GM12872 (cell line): ENCODE results near the gene DOCK2.

ENCODE experiments used
- CTCF ChIP-seq: IDR thresholded peaks from 3 replicates; pipeline ENCODE4 v1.5.1; 2011; ENCODE audit warnings: low read depth, mild to moderate bottlenecking, low read length, moderate library complexity; ENCODE audit not compliant: insufficient read depth

DOCK2 gene

GRCh38 chr5:170069512-170069911 lies 432.4 kb downstream of the DOCK2 start:
- TF ChIP-seq CTCF = no peak

GRCh38 chr5:170070556-170071412 lies 433.7 kb downstream of the DOCK2 start:
- TF ChIP-seq CTCF = peak; percentile 57

GRCh38 chr5:170071748-170072147 lies 434.7 kb downstream of the DOCK2 start:
- TF ChIP-seq CTCF = no peak

GRCh38 chr5:170075696-170076095 lies 438.6 kb downstream of the DOCK2 start:
- no peak for TF ChIP-seq CTCF

- TF ChIP-seq CTCF = no peak
These were observed 439.1 kb downstream of the DOCK2 start for GRCh38 chr5:170076211-170076610.

GRCh38 chr5:170076739-170077138 lies 439.7 kb downstream of the DOCK2 start:
- no peak for TF ChIP-seq CTCF

- TF ChIP-seq CTCF = no peak
These were observed 440.5 kb downstream of the DOCK2 start for GRCh38 chr5:170077526-170077925.
